HG02678 (cell line): ENCODE data around the gene CRYBG1.

Experiments used
- ATAC-seq: cut with Tn5 transposase; IDR thresholded peaks from one replicate; pipeline ENCODE4 v1.9.1; 2021; ENCODE audit warnings: mild to moderate bottlenecking, moderate library complexity; ENCODE audit not compliant: unreplicated experiment

CRYBG1 gene

GRCh38 chr6:106360410-106360988 lies at the start of gene CRYBG1:
CRYBG1 (plus strand) TSS chr6:106360717; CDS start chr6:106360909, 192 bp downstream.
- ATAC-seq, result peak; percentile 76

GRCh38 chr6:106315765-106316374 lies 44.6 kb upstream of the CRYBG1 start:
- no peak for ATAC-seq

- ATAC-seq, result no peak
These were observed 44.1 kb upstream of the CRYBG1 start for GRCh38 chr6:106316375-106316766.

GRCh38 chr6:106318061-106318460 lies 42.5 kb upstream of the CRYBG1 start:
- no peak for ATAC-seq

- no peak for ATAC-seq
These were observed 41.7 kb upstream of the CRYBG1 start for GRCh38 chr6:106318851-106319250.

- ATAC-seq, result no peak
These were observed 38.6 kb upstream of the CRYBG1 start for GRCh38 chr6:106321940-106322339.

- no peak for ATAC-seq
These were observed 35.7 kb upstream of the CRYBG1 start for GRCh38 chr6:106324726-106325335.

- peak; percentile 97 for ATAC-seq
These were observed 35.0 kb upstream of the CRYBG1 start, which contains the start of gene ATG5 for GRCh38 chr6:106325336-106326178. ATG5 (minus strand) TSS chr6:106325760; CDS start chr6:106316208, 9,552 bp downstream.

- no peak for ATAC-seq
These were observed 25.7 kb upstream of the CRYBG1 start for GRCh38 chr6:106334646-106335448.

- peak; percentile 77 for ATAC-seq
These were observed 21.0 kb upstream of the CRYBG1 start for GRCh38 chr6:106339334-106340029.

- no peak for ATAC-seq
These were observed 13.3 kb upstream of the CRYBG1 start for GRCh38 chr6:106347219-106347618.

- ATAC-seq, result no peak
These were observed 4.1 kb upstream of the CRYBG1 start for GRCh38 chr6:106356378-106356777.

GRCh38 chr6:106359959-106360409 lies 533 bp upstream of the CRYBG1 start:
- ATAC-seq, result peak; percentile 26

GRCh38 chr6:106360989-106361430 lies 493 bp downstream of the CRYBG1 start:
- ATAC-seq, result peak; percentile 27

GRCh38 chr6:106363401-106364138 lies 3.1 kb downstream of the CRYBG1 start:
- ATAC-seq, result no peak

GRCh38 chr6:106369739-106370138 lies 9.2 kb downstream of the CRYBG1 start:
- no peak for ATAC-seq

GRCh38 chr6:106370639-106371038 lies 10.1 kb downstream of the CRYBG1 start:
- no peak for ATAC-seq

GRCh38 chr6:106372838-106373501 lies 12.5 kb downstream of the CRYBG1 start:
- no peak for ATAC-seq
